ENCODE data around the gene NEB.
"Not testable (repeated sequence)": the region's sequence is repeated elsewhere in the genome, so short reads cannot be mapped to it uniquely, and the experiment has no call there.

NEB gene

GRCh38 chr2:151758744-151759143 lies 24.5 kb upstream of the NEB start:
- DNase-seq (ENCODE audit: low read depth in 2 of 2), result no peak

- no peak for DNase-seq (ENCODE audit: low read depth in 2 of 2)
These were observed 23.6 kb upstream of the NEB start for GRCh38 chr2:151757861-151758260.

- DNase-seq (ENCODE audit: low read depth in 2 of 2), result no peak
These were observed 22.5 kb upstream of the NEB start for GRCh38 chr2:151756820-151757219.

- DNase-seq (ENCODE audit: low read depth in 2 of 2), result no peak
These were observed 20.1 kb upstream of the NEB start for GRCh38 chr2:151754253-151754897.

- no peak for DNase-seq (ENCODE audit: low read depth in 2 of 2)
These were observed 19.3 kb upstream of the NEB start for GRCh38 chr2:151753540-151753939.

- DNase-seq (ENCODE audit: low read depth in 2 of 2), result not testable (repeated sequence)
These were observed 11.0 kb upstream of the NEB start for GRCh38 chr2:151745261-151745660.

GRCh38 chr2:151730262-151730975 lies 3.9 kb downstream of the NEB start:
- no peak for DNase-seq (ENCODE audit: low read depth in 2 of 2)

GRCh38 chr2:151729837-151730236 lies 4.4 kb downstream of the NEB start:
- no peak for DNase-seq (ENCODE audit: low read depth in 2 of 2)

- no peak for DNase-seq (ENCODE audit: low read depth in 2 of 2)
These were observed 4.9 kb downstream of the NEB start for GRCh38 chr2:151729415-151729811.

- no peak for DNase-seq (ENCODE audit: low read depth in 2 of 2)
These were observed 5.4 kb downstream of the NEB start for GRCh38 chr2:151728804-151729414.

- no peak for DNase-seq (ENCODE audit: low read depth in 2 of 2)
These were observed 6.4 kb downstream of the NEB start for GRCh38 chr2:151727593-151728552.

- no peak for DNase-seq (ENCODE audit: low read depth in 2 of 2)
These were observed 13.1 kb downstream of the NEB start for GRCh38 chr2:151721161-151721560.

GRCh38 chr2:151720521-151720920 lies 13.8 kb downstream of the NEB start:
- no peak for DNase-seq (ENCODE audit: low read depth in 2 of 2)

- DNase-seq (ENCODE audit: low read depth in 2 of 2), result no peak
These were observed 15.5 kb downstream of the NEB start for GRCh38 chr2:151718796-151719195.

- DNase-seq (ENCODE audit: low read depth in 2 of 2), result no peak
These were observed 16.0 kb downstream of the NEB start for GRCh38 chr2:151718247-151718646.

- DNase-seq (ENCODE audit: low read depth in 2 of 2), result no peak
These were observed 17.6 kb downstream of the NEB start for GRCh38 chr2:151716721-151717120.

- no peak for DNase-seq (ENCODE audit: low read depth in 2 of 2)
These were observed 20.9 kb downstream of the NEB start for GRCh38 chr2:151713291-151713903.

GRCh38 chr2:151711025-151711424 lies 23.3 kb downstream of the NEB start:
- no peak for DNase-seq (ENCODE audit: low read depth in 2 of 2)

GRCh38 chr2:151708788-151709187 lies 25.5 kb downstream of the NEB start:
- no peak for DNase-seq (ENCODE audit: low read depth in 2 of 2)

- DNase-seq (ENCODE audit: low read depth in 2 of 2), result no peak
These were observed 26.4 kb downstream of the NEB start for GRCh38 chr2:151707857-151708256.

GRCh38 chr2:151704480-151704961 lies 29.8 kb downstream of the NEB start:
- DNase-seq (ENCODE audit: low read depth in 2 of 2), result not testable (repeated sequence)
